Posterior cingulate gyrus (tissue), 11 donors: Measurements from ENCODE around the gene GPC4.
"Not testable (repeated sequence)": the region's sequence is repeated elsewhere in the genome, so short reads cannot be mapped to it uniquely, and the experiment has no call there.

ENCODE experiments used
- DNase-seq, 10 donors: peaks; one replicate each; pipeline versions ENCODE4 v3.0.0 to v3.0.0-alpha.2; 2020 to 2021; ENCODE audit warnings: mixed read lengths in 3 of 10
- intact Hi-C: fragments of 100-400 bp; cut with DNase I; formaldehyde crosslinking; loops from one replicate; pipeline ENCODE4 v1.15.1; 2023

GPC4 gene

DNA sequence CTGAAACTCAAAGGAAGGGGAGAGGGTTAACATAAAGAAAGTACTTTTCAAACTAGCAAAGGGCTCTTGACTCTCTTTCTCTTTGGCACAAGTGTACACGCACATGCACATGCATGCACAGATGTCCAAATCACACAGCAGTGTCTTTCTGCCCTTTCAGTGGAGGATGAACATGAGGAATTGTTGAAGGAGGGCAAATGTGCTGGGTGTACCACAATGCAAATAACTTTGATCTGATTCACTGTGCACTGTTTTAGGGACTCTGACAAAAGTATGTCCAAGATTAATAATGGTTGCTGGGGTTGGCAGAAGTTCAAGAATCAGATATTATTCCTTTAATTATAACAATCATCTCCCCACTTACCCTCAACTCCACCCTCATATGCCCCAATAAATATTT lies 93.8 kb downstream of the GPC4 start:
- intact Hi-C loops, result no loop called here
- DNase-seq, result no peak

DNA sequence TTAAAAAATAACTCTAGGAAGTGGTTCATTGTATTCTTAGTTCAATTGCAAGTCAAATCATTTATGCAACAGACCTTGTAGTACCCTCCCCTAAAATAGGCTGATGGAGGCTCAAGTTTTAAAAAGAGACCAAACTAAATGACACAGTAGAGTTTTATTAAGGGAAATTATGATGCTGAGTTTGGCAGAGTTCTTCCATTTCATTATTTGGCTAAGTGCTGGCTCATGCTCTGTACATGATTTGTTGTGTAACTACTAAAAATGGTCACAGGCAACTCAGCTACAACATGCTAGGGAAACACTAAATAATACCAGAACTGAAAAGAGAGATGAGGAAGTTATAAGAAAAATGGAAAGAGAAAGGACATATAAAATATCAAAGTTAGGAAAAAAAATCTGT lies 101.0 kb downstream of the GPC4 start:
- DNase-seq, result no peak
- intact Hi-C loops, result no loop called here

DNA sequence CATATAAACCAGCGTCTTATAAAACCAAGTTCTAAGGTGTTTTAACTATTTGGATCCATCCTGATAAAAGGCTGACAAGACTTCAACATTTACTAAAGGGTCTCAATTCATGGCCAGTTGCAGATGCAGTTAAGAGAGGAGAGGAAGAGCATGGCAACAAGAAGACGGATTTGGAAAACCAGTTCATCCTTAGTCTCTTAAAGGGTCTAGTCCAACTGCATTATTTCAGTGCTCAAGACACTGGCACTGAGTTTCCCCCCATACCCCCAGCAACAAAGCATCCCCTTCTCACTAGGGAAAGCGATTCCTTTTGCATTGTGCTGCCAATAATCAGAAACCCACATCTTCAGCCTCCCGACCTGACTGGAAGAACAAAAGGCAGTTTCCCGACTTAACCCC lies 106.8 kb downstream of the GPC4 start:
- intact Hi-C loops, result no loop called here
- no peak for DNase-seq

DNA sequence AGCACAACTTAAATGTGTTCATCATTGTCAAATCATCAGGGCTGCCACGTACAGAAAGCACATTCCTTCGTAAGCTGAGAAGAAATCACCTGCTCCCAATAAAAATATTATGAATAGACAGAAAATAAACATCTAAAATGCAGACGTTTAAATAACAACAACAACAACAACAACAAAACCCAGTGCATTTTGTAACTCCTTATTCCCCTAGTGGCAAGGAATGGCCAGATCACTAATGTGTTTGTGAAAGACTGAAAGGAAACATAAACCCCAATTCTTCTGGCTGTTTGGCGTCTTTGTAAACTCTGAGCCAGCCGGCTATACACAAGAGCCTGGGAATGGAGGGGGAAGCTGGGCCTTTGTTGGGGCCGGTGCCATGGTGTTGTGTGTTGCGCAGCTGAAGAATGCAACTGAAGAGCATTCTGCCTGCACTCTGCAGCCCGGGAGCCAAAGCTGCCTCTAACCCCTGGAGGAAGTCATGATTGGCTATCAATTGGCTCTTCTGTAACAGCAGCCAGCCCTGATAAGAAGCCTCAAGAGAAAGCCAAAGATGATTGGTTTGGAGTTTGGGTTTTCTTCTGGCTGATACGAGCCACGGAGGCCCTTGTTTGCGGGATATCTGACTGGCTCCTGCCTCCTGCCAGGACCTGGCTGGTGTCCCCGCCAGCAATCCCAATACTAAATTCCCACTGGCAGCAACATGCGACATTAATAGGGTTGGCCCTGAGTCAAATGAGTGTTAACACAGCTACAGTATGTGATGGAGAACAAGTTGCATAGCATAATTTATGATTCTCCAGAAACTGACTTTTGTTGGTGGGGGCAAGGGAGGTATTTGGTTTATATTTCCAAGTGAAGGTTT lies 107.4 kb downstream of the GPC4 start:
- intact Hi-C loops, result no loop called here
- peak in 2 of 10 donors; percentile 17 to 18 for DNase-seq

DNA sequence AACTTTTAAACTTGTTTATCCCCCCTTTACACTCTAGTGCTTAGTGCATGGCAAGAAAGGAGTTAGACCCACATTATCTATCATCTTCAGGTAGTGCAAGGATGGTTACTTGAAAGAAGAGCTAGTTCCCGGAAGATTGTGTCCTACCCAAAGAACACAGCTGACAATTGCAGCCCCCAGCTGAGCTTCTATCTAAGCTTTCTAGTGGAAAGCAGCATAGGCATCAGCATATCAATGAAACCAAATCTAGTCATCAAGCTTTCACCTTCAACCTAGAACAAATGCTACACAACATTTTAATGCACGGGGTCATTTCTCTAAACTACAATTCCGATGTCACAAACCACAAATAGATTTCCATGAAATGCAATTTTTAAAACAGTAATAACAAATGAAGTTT lies 108.2 kb downstream of the GPC4 start:
- intact Hi-C loops, result no loop called here
- DNase-seq, result no peak

DNA sequence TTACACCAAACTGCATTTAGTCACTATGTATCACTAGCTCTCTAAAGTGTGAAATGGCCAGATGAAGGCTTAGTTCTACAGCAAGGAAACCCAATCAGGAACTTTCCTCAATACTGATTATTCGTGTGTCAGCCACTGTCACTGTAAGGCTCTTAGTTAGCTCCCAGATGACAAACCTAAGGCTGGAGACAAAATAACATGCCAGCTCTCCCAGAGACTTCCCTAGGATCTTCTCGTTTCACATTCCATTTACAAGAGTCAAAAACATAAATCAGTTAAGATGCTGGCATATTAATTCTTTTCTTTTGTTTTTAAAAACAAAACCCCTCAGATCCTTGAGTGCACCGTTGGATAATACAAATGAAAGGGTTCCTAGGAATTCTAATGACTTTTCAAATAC lies 109.0 kb downstream of the GPC4 start:
- intact Hi-C loops, result no loop called here
- DNase-seq, result no peak

DNA sequence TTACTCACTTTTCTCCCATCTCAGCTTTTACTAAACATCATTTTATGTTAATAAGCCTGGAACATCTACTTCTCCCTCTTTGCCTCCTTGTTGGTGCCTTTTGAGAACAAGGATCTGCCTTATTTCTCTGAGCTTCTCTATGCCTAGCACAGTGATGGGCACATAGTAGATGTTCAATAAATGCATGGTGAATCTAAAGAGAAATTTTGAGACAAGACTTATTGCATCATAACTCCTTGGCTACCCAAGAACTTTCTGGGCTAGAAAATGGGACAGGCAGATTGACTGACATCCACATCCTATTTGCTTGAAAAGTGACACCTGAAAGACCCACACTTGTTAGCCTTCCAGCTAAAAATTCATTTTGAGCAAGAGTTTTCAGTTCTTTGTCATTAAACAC lies 109.9 kb downstream of the GPC4 start:
- no peak for DNase-seq
- intact Hi-C loops, result no loop called here

DNA sequence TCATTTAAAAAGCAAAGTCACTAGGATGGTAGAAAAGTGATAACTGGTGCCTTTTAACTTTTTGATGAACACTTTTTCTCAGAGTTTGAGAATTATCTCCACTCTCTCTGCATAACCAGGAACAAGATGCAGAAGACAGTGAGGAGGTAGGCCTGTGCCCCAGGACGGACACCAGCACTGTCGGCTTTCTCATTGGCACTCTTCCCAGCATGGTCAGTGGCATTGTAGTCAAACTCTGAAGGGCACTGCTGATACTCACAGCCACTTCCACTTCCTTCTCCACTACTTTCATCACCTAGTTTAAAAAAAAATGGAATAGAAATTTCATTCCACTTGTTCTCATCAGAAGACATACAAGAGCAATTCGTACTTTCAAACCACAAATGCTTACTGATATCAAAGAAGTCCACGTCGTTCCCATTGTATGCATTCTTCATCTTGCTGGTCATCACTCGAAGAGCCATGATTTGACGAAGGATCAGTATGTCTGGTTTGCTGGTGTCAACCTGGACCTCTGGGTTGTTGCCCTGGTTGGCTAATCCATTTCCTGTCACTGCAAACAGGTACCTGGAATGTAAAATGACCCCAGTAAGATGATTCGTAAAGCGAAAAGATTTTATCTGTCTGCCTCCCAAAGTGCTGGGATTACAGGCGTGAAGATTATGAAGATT lies 112.4 kb downstream of the GPC4 start:
- intact Hi-C loops, result no loop called here
- no peak for DNase-seq

DNA sequence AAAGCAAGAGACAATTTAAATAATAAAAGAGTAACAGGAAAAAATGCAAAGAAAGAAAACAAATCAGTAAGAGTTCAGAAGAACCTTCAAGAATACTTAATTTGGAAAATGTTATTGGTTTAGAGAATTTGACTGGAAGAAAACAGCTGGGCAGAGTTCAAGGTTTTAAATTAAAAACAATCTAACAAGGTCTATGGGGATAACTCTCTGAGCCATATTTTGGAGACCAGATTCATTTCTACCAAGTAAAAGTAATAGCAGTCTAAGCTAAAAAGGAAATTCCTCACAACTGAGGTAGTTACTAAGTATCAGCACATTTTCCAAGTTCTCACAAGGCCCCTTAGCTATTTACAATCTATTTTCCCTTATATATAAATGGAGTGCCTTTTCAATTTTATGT lies 114.7 kb downstream of the GPC4 start:
- no peak for DNase-seq
- intact Hi-C loops, result no loop called here

DNA sequence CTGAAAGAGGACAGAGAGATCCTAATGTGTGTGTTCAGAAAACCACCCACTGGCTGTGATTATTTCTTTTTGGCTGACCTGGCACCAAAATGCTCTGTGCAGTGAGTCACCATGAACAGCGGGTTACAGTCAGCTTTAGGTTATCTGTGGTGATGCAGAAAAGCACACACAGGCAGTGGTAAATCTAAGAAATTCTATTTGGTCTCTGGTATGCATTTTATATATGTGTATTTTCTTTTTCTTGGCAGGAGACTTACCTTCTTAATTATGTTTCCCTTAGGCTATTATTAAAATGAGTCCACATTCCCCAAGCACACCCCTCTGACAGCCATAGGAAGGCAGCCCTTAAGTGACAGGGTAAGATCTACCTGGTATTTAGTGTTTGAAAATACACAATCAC lies 118.0 kb downstream of the GPC4 start:
- no peak for DNase-seq
- intact Hi-C loops, result no loop called here

DNA sequence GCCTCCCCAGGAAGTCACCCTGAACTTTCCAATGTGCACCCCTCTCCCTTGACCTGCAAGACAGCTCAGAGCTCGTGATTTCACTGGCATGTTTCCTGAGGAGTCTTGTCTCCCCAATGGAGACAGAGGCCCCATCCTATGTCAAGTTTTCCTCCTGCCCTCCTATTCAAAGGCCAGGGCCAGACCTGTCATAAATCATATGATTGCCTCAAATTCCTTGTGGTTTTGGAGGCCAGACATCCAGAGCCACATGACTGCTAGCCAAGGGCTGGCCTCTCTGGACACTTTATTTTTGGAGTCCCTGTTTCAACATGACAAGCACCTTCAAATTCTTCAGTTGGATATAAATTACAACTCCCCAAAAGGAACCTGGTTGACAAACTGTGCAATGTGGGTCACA lies 121.2 kb downstream of the GPC4 start:
- intact Hi-C loops, result no loop called here
- no peak for DNase-seq

DNA sequence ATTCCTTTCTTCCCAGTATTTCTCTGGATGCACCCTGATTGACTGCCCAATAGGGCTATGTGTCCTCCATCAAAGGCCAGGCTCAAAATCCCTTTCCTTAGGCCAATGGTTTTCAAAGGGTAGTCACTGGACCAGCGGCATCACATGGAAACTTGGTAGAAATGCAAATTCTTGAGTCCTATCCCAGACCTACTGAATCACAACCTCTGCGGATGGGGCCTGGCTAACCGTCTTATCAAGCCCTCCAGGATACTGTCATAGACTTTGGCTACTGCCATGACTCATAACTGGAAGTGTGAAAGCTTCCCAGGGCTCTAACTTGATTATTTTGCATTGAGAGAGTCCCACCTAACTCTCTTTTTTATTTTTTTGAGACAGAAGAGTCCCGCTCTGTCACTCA lies 125.2 kb downstream of the GPC4 start:
- no peak for DNase-seq
- intact Hi-C loops, result no loop called here

DNA sequence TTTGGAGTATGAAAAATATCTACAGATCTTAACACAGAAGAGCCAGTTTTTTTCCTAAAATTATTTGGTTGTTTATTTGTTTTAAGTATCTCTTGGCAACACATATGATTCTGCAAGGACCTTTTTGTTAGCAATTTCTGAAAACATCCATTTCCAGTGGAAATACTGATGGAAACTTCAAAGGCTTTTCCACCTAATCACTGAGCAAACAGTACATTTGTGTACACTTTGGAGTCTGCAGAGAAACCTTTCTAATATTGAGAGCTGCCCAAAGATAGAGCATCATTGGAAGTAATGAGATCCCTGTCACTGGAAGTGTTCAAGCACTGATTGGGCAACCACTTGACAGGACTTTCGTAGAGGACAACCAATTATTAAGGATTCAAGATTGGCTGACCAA lies 127.4 kb downstream of the GPC4 start:
- intact Hi-C loops, result no loop called here
- no peak for DNase-seq

DNA sequence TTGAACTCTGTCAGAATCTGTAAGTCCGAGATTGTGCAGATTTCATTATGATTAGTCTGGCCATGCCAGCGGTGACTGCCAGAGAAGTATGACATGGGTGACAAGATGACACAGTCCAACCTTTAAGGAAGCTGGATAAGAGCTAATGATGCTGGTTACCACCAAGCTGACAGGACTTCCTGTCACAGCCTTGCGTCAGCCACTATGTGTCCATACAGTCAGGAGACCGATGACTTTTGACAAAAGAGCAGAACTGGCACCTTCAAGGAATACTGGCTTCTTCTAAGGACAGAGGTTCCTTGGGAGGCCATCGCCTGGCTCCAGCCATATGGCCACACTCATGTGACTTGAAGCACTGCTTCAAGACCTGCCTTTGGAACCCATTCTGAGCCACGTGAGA lies 129.9 kb downstream of the GPC4 start:
- intact Hi-C loops, result no loop called here
- no peak for DNase-seq

DNA sequence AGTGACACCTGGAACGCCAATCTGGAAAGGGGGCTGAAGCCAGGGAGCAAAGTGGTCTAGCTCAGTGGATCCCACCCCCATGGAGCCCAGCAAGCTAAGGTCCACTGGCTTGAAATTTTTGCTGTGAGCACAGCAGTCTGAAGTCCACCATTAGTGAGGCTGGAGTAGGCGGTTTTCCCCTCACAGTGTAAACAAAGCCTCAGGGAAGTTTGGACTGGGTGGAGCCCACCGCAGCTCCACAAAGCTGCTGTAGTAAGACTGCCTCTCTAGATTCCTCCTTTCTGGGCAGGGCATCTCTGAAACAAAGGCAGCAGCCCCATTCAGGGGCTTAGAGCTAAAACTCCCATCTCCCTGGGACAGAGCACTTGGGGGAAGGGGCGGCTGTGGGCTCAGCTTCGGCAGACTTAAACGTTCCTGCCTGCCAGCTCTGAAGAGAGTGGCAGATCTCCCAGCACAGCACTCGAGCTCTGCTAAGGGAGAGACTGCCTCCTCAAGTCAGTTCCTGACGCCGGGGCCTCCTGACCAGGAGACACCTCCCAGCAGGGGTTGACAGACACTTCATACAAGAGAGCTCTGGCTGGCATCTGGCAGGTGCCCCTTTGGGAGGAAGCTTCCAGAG lies 136.1 kb downstream of the GPC4 start:
- DNase-seq, intact Hi-C loops: not testable (repeated sequence)

DNA sequence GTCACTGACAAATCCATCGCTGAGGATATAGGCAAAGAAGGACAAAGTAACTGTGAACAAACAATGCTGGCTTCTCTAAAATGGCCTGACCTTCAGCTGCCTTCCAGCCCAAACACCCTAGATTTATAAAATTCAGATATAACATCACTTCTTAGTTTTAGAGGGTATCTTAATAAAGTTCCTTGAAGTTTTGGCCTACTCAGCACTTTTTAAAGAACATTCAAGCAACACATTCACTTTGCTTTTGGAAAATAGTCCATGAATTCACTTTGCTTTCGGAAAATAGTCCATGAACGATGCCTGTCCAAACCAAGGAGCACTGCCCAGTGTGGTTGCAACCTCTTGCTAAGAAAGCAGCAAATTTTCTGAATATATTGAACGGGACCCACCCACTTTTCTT lies 142.1 kb downstream of the GPC4 start:
- no peak for DNase-seq
- intact Hi-C loops, result no loop called here

DNA sequence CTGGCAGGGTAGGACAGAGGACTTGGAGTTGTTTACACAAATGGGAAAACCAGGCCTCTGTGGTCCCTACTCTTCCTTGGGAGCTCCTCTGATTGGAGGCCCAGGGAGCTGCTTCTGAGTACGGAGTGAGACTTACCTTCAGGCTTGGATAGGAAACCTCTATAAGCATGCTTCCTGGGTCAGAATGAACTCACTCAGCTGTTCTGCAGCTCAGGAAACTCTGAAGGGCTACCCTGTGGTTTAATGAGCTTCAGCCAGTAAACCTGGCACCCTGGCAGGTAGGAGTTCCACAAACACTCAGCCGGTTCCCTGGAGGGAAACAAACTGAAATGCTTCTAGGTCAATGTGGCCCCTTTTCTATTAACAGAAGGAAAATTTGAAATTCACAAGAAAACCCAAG lies 146.1 kb downstream of the GPC4 start:
- intact Hi-C loops, result no loop called here
- DNase-seq, result no peak

DNA sequence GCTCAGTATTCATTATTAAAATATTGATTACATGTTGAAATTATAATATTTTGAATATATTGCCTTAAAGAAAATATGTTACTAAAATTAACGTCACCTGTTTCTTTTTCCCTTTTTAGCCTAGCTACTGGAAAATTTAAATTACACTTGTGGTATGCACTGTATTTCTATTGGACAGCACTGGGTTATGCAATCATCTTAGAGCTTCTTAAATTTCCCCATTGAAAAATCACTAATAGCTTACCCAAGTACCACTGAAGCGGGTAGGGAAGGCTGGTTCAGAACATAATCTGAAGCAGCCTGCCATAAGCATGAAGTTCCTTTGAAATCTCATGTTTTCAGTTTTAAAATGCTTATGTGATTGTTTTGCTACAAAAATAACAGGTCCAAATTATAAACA lies 147.7 kb downstream of the GPC4 start:
- no peak for DNase-seq
- intact Hi-C loops, result no loop called here

DNA sequence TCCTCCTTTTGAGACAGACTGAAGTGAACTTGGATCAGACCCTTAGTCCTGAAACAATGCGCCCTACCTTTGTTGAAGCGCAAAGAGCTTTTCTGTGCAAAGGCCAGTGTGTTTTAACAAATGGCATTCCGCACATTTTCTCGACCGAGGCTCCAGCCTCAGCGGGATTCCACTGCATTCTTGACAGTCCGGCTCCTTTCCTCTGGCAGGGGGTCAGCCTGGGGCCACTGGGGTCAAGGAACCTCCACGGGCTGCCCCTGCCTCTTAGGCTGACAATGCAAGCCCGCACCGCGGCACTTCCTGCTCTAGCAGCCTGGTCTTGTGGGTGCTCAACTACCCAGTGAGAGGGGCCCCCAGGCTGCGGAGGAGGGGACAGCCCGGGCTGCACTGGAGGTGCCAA lies 150.0 kb downstream of the GPC4 start:
- no peak for DNase-seq
- intact Hi-C loops, result no loop called here

DNA sequence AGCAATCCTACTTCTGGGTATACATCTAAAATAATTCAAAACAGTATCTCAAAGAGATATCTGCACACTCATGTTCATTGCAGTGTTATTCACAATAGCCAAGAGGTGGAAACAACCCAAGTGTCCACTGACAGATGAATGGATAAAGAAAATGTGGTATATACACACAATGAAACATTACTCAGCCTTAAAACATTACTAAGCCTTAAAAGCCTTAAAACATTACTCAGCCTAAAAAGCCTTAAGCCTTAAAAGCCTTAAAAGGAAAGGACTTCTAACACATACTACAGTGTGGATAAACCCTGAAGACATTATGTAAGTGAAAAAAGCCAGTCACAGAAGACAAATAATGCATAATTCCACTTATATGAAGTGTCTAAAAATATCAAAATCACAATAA lies 156.8 kb downstream of the GPC4 start:
- intact Hi-C loops, result no loop called here
- DNase-seq, result no peak

DNA sequence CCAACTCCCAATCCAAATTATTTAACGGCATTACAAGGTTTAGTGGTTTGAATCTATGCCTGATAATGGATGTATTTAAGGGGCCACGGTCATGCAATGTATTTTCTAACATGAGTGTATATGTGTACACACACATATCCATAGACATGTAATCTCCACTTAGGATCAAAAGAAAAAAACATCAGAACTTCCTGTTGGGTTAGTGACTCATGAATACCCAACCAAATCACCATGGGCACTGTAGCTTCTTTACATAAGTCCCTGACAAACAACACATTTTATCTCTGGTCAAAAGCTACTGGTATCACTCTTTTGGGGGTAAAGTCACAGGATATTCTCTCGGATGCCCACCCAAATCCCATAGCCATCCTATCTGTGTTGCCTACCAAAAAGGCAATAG lies 160.6 kb downstream of the GPC4 start:
- no peak for DNase-seq
- intact Hi-C loops, result no loop called here

DNA sequence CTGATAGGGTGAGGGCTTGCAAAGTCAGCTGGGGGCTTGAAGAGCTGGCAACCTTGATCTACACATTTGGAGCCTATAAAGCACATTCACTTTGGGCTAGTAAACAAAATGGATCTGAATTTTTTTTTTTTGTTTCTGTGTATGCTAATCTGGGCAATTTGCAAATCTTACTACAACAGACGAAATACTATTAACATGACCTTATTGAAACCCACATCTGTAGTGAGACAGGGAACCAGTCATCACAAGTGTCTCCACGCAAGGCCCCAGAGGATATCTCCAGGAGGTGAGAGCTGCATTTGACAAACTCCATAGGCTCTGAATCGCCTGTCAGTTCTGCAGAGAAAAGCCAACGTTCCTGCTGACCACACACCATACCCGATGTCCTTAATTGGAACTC lies 164.1 kb downstream of the GPC4 start:
- intact Hi-C loops, result no loop called here
- no peak for DNase-seq
